GM23338 (cell line): Measurements from ENCODE around the gene DRD2. TPM values are rescaled to one million over a fixed set of nuclear protein-coding genes. Genes with fewer than 3 reads are reported as not detected.

Source experiments
- ATAC-seq: fragments of 200-7000 bp; cut with Tn5 transposase; 3 replicates; pipeline ENCODE4 v1.9.1; 2020
- DNase-seq: peaks from one replicate; pipeline ENCODE4 v3.0.0-alpha.2; 2015; ENCODE audit warnings: low spot score
- H2AFZ ChIP-seq: fragments of 200-600 bp; sonication (generic); 2 replicates; pipeline ENCODE4 v1.8.0; 2016; ENCODE audit warnings: antibody characterized with exemption, mild to moderate bottlenecking, moderate library complexity
- H3F3A ChIP-seq: fragments of 200-600 bp; sonication (generic); replicated peaks from 2 replicates; pipeline ENCODE4 v1.8.0; 2017; ENCODE audit warnings: antibody characterized with exemption, mixed run types, low read depth
- H3K27ac ChIP-seq: fragments of 200-600 bp; sonication (generic); 2 replicates; pipeline ENCODE4 v1.6.1; 2016; ENCODE audit warnings: low read depth
- H3K27me3 ChIP-seq: fragments of 200-600 bp; sonication (generic); 2 replicates; pipeline ENCODE4 v1.8.0; 2016; ENCODE audit warnings: mild to moderate bottlenecking, mixed run types, moderate library complexity; ENCODE audit not compliant: insufficient read depth
- H3K36me3 ChIP-seq: fragments of 200-600 bp; sonication (generic); 2 replicates; pipeline ENCODE4 v1.8.0; 2016; ENCODE audit warnings: mild to moderate bottlenecking; ENCODE audit not compliant: insufficient read depth
- H3K4me1 ChIP-seq: fragments of 200-600 bp; sonication (generic); 2 replicates; pipeline ENCODE4 v1.8.0; 2016; ENCODE audit warnings: mild to moderate bottlenecking, moderate library complexity; ENCODE audit not compliant: insufficient read depth
- H3K4me2 ChIP-seq: fragments of 200-600 bp; sonication (generic); 2 replicates; pipeline ENCODE4 v1.7.1; 2017; ENCODE audit warnings: mixed run types
- H3K4me3 ChIP-seq: fragments of 200-600 bp; sonication (generic); 2 replicates; pipeline ENCODE4 v1.6.1; 2016; ENCODE audit warnings: mixed run types
- H3K79me2 ChIP-seq: fragments of 200-600 bp; sonication (generic); replicated peaks from 2 replicates; pipeline ENCODE4 v1.8.0; 2017; ENCODE audit warnings: mild to moderate bottlenecking; ENCODE audit not compliant: insufficient read depth
- H3K9me2 ChIP-seq: fragments of 200-600 bp; sonication (generic); 2 replicates; pipeline ENCODE4 v1.8.0; 2017; ENCODE audit not compliant: insufficient read depth
- H4K20me1 ChIP-seq: fragments of 200-600 bp; sonication (generic); replicated peaks from 2 replicates; pipeline ENCODE4 v1.8.0; 2017; ENCODE audit warnings: mild to moderate bottlenecking; ENCODE audit not compliant: insufficient read depth
- H3K27ac Mint-ChIP-seq: 2 replicates; pipeline ENCODE4 v1.8.0; 2020; ENCODE audit warnings: inconsistent platforms, mild to moderate bottlenecking, moderate library complexity, mixed read lengths
- H3K27me3 Mint-ChIP-seq: 3 replicates; pipeline ENCODE4 v1.8.0; 2022; ENCODE audit warnings: low read depth, mild to moderate bottlenecking, moderate library complexity, mixed read lengths, inconsistent platforms; ENCODE audit not compliant: insufficient read depth, poor library complexity
- H3K36me3 Mint-ChIP-seq: 3 replicates; pipeline ENCODE4 v1.8.0; 2021; ENCODE audit warnings: low read depth, mild to moderate bottlenecking, inconsistent platforms, moderate library complexity, mixed read lengths
- H3K4me1 Mint-ChIP-seq: 3 replicates; pipeline ENCODE4 v1.8.0; 2020; ENCODE audit warnings: mild to moderate bottlenecking, inconsistent platforms, mixed read lengths
- H3K4me3 Mint-ChIP-seq: 3 replicates; pipeline ENCODE4 v1.8.0; 2021; ENCODE audit warnings: moderate library complexity, mild to moderate bottlenecking, inconsistent platforms, mixed read lengths
- H3K9me3 Mint-ChIP-seq: 3 replicates; pipeline ENCODE4 v1.8.0; 2020; ENCODE audit warnings: moderate library complexity, mild to moderate bottlenecking, inconsistent platforms, mixed read lengths
- CREB1 ChIP-seq: fragments of 250-450 bp; sonication (Bioruptor Pico); IDR thresholded peaks from 2 replicates; pipeline ENCODE4 v1.5.0; 2020; ENCODE audit warnings: low read depth, mild to moderate bottlenecking, moderate library complexity
- EZH2 ChIP-seq: fragments of 200-600 bp; sonication (generic); IDR thresholded peaks from one replicate; pipeline ENCODE4 v1.8.0; 2017; ENCODE audit warnings: antibody characterized with exemption, mild to moderate bottlenecking, low read depth; ENCODE audit not compliant: unreplicated experiment
- EZH2phosphoT487 ChIP-seq: fragments of 200-600 bp; sonication (generic); IDR thresholded peaks from one replicate; pipeline ENCODE4 v1.8.1; 2018; ENCODE audit warnings: antibody characterized with exemption; ENCODE audit not compliant: unreplicated experiment
- JUNB ChIP-seq: IDR thresholded peaks from one replicate; pipeline ENCODE4 v1.6.1; 2016; ENCODE audit warnings: antibody characterized with exemption; ENCODE audit not compliant: unreplicated experiment
- NANOG ChIP-seq: IDR thresholded peaks from 2 replicates; pipeline ENCODE4 v1.6.1; 2016; ENCODE audit warnings: antibody characterized with exemption, borderline replicate concordance
- POLR2AphosphoS5 ChIP-seq: IDR thresholded peaks from 2 replicates; pipeline ENCODE4 v1.6.1; 2016; ENCODE audit warnings: antibody characterized with exemption, low read depth
- STAT1 ChIP-seq: IDR thresholded peaks from one replicate; pipeline ENCODE4 v1.6.1; 2016; ENCODE audit warnings: antibody characterized with exemption; ENCODE audit not compliant: unreplicated experiment
- ZNF331 ChIP-seq: fragments of 250-450 bp; sonication (Bioruptor Pico); IDR thresholded peaks from 2 replicates; pipeline ENCODE4 v1.5.0; 2020; ENCODE audit warnings: low read depth, mild to moderate bottlenecking, moderate library complexity
- polyA plus RNA-seq: library from polyadenylated mRNA; unstranded; fragments of >200 nt; fragmentation: Nextera tagmentation; extraction: Ambion mirVana; gene quantifications from 2 replicates; pipeline ENCODE4 v1.2.1, GENCODE V29; 2016
- total RNA-seq: library from RNA; depleted of rRNA; stranded (reverse); fragments of >200 nt; shearing (Covaris generic); gene quantifications from 2 replicates; pipeline ENCODE4 v1.2.3, GENCODE V29; 2014
- TF ChIP-seq, protein P1 (sequence below): IDR thresholded peaks from 2 replicates; pipeline ENCODE4 v1.6.1; 2016; ENCODE audit warnings: antibody characterized with exemption
- TF ChIP-seq, protein P2 (sequence below), 2 experiments: fragments of 200-600 bp in 1 of 2; sonication (generic) in 1 of 2; conservative IDR thresholded peaks; 2 replicates each; pipeline versions ENCODE4 v1.5.1 to v1.6.1; 2016 to 2017; ENCODE audit warnings: antibody characterized with exemption in 2 of 2, low read depth in 2 of 2, mild to moderate bottlenecking in 2 of 2, moderate library complexity in 1 of 2
- TF ChIP-seq, protein P3 (sequence below): IDR thresholded peaks from one replicate; pipeline ENCODE4 v1.6.1; 2018; ENCODE audit warnings: antibody characterized with exemption; ENCODE audit not compliant: unreplicated experiment
- TF ChIP-seq, protein P4 (sequence below): fragments of 250-450 bp; sonication (Bioruptor Pico); IDR thresholded peaks from 2 replicates; pipeline ENCODE4 v1.5.0; 2020; ENCODE audit warnings: mild to moderate bottlenecking, moderate library complexity

The DRD2 gene
- total and polyA plus RNA-seq, 2 experiments from 2014 or later = 0.21 to 0.66 TPM

DNA sequence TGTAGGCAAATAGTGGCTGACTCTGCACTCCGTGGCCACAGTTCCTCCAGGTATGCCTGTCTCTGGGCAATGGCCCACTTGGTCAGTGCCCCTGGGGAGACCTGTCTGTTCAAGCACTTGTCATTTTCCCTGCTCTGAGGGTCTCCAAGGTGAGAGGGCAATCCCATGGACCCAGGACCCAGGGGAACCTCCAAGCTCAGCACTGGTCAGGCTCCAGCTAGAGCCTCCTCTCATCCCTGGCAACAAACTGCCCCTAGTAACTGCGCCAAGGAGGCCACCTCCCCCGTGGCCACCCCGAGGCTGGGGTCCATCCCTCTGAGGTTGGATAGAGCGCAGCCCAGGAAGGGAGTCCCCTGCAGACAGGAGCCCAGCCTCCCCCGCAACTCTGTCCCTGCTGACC, 88.3 kb downstream of the DRD2 start (continued):
- TF ChIP-seq, protein P1, sequence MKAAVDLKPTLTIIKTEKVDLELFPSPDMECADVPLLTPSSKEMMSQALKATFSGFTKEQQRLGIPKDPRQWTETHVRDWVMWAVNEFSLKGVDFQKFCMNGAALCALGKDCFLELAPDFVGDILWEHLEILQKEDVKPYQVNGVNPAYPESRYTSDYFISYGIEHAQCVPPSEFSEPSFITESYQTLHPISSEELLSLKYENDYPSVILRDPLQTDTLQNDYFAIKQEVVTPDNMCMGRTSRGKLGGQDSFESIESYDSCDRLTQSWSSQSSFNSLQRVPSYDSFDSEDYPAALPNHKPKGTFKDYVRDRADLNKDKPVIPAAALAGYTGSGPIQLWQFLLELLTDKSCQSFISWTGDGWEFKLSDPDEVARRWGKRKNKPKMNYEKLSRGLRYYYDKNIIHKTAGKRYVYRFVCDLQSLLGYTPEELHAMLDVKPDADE = no peak
- no peak for TF ChIP-seq ZNF331 (CRISPR knock-in tag)
- no peak for TF ChIP-seq STAT1
- TF ChIP-seq CREB1 (CRISPR knock-in tag) = no peak
- TF ChIP-seq NANOG = no peak
- TF ChIP-seq, protein P2, sequence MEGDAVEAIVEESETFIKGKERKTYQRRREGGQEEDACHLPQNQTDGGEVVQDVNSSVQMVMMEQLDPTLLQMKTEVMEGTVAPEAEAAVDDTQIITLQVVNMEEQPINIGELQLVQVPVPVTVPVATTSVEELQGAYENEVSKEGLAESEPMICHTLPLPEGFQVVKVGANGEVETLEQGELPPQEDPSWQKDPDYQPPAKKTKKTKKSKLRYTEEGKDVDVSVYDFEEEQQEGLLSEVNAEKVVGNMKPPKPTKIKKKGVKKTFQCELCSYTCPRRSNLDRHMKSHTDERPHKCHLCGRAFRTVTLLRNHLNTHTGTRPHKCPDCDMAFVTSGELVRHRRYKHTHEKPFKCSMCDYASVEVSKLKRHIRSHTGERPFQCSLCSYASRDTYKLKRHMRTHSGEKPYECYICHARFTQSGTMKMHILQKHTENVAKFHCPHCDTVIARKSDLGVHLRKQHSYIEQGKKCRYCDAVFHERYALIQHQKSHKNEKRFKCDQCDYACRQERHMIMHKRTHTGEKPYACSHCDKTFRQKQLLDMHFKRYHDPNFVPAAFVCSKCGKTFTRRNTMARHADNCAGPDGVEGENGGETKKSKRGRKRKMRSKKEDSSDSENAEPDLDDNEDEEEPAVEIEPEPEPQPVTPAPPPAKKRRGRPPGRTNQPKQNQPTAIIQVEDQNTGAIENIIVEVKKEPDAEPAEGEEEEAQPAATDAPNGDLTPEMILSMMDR (conservative IDR thresholded peaks at IDR 0.05; ENCODE audit: low read depth in 2 of 2) = no peak
- no peak for TF ChIP-seq EZH2
- no peak for TF ChIP-seq EZH2phosphoT487

DNA sequence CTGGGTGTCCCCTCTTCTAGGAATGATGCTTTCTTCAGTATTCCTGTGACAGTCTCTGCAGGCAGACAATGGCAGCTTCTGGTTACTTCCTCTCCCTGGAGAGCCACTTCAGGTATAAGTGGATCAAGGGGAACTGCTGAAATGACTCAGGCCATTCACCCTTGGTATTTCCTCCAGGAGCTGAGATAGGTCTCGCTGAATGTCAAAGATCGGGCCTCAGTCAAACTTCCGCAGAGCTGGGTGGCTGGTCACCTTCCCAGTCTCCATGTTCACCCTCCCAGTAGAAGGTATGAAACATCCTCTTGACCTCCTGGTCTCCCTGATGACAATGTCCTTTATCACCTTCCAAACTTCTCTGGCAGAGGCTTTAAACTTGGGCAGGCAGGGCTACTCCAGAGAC, 89.4 kb downstream of the DRD2 start:
- no peaks in the 10 kb centered on the region for H3K79me2 ChIP-seq
- H3K9me2 ChIP-seq = peaks cover 9% of the 10 kb centered on the region; the same call in 1 of the 2 replicates
- H3K27me3 ChIP-seq = 0 out of 2 replicates have a peak, but pooled peaks cover 5% of the 10 kb centered on the region
- DNase-seq (no peak), ATAC-seq (no peak)
- no peak overlapping the region for H3K4me2 ChIP-seq
- H3K27me3 Mint-ChIP-seq = peaks cover 3% of the 10 kb centered on the region
- no peak overlapping the region for H2AFZ ChIP-seq
- no peak overlapping the region for H3K27ac ChIP-seq
- H3K4me1 ChIP-seq = peaks cover 6% of the 10 kb centered on the region; the same call in 1 of the 2 replicates
- no peaks in the 10 kb centered on the region for H3K36me3 ChIP-seq
- TF ChIP-seq, protein P3, sequence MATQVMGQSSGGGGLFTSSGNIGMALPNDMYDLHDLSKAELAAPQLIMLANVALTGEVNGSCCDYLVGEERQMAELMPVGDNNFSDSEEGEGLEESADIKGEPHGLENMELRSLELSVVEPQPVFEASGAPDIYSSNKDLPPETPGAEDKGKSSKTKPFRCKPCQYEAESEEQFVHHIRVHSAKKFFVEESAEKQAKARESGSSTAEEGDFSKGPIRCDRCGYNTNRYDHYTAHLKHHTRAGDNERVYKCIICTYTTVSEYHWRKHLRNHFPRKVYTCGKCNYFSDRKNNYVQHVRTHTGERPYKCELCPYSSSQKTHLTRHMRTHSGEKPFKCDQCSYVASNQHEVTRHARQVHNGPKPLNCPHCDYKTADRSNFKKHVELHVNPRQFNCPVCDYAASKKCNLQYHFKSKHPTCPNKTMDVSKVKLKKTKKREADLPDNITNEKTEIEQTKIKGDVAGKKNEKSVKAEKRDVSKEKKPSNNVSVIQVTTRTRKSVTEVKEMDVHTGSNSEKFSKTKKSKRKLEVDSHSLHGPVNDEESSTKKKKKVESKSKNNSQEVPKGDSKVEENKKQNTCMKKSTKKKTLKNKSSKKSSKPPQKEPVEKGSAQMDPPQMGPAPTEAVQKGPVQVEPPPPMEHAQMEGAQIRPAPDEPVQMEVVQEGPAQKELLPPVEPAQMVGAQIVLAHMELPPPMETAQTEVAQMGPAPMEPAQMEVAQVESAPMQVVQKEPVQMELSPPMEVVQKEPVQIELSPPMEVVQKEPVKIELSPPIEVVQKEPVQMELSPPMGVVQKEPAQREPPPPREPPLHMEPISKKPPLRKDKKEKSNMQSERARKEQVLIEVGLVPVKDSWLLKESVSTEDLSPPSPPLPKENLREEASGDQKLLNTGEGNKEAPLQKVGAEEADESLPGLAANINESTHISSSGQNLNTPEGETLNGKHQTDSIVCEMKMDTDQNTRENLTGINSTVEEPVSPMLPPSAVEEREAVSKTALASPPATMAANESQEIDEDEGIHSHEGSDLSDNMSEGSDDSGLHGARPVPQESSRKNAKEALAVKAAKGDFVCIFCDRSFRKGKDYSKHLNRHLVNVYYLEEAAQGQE = no peak
- TF ChIP-seq POLR2AphosphoS5 = no peak
- TF ChIP-seq, protein P1 = no peak
- TF ChIP-seq JUNB = no peak
- TF ChIP-seq NANOG = no peak
- TF ChIP-seq ZNF331 (CRISPR knock-in tag) = no peak
- TF ChIP-seq, protein P4, sequence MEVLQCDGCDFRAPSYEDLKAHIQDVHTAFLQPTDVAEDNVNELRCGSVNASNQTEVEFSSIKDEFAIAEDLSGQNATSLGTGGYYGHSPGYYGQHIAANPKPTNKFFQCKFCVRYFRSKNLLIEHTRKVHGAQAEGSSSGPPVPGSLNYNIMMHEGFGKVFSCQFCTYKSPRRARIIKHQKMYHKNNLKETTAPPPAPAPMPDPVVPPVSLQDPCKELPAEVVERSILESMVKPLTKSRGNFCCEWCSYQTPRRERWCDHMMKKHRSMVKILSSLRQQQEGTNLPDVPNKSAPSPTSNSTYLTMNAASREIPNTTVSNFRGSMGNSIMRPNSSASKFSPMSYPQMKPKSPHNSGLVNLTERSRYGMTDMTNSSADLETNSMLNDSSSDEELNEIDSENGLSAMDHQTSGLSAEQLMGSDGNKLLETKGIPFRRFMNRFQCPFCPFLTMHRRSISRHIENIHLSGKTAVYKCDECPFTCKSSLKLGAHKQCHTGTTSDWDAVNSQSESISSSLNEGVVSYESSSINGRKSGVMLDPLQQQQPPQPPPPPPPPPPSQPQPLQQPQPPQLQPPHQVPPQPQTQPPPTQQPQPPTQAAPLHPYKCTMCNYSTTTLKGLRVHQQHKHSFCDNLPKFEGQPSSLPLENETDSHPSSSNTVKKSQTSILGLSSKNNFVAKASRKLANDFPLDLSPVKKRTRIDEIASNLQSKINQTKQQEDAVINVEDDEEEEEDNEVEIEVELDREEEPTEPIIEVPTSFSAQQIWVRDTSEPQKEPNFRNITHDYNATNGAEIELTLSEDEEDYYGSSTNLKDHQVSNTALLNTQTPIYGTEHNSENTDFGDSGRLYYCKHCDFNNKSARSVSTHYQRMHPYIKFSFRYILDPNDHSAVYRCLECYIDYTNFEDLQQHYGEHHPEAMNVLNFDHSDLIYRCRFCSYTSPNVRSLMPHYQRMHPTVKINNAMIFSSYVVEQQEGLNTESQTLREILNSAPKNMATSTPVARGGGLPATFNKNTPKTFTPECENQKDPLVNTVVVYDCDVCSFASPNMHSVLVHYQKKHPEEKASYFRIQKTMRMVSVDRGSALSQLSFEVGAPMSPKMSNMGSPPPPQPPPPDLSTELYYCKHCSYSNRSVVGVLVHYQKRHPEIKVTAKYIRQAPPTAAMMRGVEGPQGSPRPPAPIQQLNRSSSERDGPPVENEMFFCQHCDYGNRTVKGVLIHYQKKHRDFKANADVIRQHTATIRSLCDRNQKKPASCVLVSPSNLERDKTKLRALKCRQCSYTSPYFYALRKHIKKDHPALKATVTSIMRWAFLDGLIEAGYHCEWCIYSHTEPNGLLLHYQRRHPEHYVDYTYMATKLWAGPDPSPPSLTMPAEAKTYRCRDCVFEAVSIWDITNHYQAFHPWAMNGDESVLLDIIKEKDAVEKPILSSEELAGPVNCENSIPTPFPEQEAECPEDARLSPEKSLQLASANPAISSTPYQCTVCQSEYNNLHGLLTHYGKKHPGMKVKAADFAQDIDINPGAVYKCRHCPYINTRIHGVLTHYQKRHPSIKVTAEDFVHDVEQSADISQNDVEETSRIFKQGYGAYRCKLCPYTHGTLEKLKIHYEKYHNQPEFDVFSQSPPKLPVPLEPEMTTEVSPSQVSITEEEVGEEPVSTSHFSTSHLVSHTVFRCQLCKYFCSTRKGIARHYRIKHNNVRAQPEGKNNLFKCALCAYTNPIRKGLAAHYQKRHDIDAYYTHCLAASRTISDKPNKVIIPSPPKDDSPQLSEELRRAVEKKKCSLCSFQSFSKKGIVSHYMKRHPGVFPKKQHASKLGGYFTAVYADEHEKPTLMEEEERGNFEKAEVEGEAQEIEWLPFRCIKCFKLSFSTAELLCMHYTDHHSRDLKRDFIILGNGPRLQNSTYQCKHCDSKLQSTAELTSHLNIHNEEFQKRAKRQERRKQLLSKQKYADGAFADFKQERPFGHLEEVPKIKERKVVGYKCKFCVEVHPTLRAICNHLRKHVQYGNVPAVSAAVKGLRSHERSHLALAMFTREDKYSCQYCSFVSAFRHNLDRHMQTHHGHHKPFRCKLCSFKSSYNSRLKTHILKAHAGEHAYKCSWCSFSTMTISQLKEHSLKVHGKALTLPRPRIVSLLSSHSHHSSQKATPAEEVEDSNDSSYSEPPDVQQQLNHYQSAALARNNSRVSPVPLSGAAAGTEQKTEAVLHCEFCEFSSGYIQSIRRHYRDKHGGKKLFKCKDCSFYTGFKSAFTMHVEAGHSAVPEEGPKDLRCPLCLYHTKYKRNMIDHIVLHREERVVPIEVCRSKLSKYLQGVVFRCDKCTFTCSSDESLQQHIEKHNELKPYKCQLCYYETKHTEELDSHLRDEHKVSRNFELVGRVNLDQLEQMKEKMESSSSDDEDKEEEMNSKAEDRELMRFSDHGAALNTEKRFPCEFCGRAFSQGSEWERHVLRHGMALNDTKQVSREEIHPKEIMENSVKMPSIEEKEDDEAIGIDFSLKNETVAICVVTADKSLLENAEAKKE = no peak
- H3K9me3 Mint-ChIP-seq = no peaks in the 10 kb centered on the region
- peaks cover 3% of the 10 kb centered on the region; the same call in 2 of the 3 replicates for H3K4me1 Mint-ChIP-seq
- H3K27ac Mint-ChIP-seq = no peak overlapping the region
- H3K4me3 Mint-ChIP-seq = no peak overlapping the region
- no peaks in the 10 kb centered on the region for H3F3A ChIP-seq
- H3K4me3 ChIP-seq = no peak overlapping the region
- no peaks in the 10 kb centered on the region for H3K36me3 Mint-ChIP-seq
- H4K20me1 ChIP-seq = no peaks in the 10 kb centered on the region
